Measurements from ENCODE around the gene L3MBTL4. TPM values are rescaled to one million over a fixed set of nuclear protein-coding genes. Genes with fewer than 3 reads are reported as not detected.
"Not testable (repeated sequence)": the region's sequence is repeated elsewhere in the genome, so short reads cannot be mapped to it uniquely, and the experiment has no call there.

L3MBTL4 gene
- total RNA-seq, 8 experiments from 2014 or later = 0.10 to 11.2 (median 0.95) TPM

DNA sequence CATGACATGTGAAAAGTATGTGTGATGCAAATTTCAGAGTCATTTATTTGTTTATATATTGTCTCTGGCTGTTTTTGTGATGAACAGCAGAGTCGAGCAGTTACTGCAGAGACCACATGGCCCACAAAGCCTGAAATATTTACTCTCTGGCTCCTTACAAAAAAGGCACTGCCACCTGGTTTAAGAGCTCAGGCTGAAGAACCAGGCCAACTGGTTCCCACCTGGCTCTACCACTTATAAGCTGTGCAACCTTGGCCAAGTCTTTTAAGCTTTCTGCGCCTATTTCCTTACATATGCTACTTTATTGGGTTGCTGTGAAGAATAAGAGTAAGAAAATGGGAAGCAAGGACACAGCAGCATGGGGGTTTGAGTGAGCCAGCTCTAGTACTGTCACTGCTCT lies 207.6 kb downstream of the L3MBTL4 start:
- ATAC-seq (replicated peaks in 6 of 8) = no peak
- WGBS, 10 experiments = 50 to 80% (median 67%) methylated on average over 1 to 2 of the region's 2 CpGs; no CpG with 5 or more reads in 5 of the 10 experiments
- in situ Hi-C loops (cut with MboI; ENCODE audit: low pct_unique_long_range_greater_than_20kb in 2 of 9, low sequenced_read_pairs in 9 of 9, unreplicated experiment in 9 of 9) = loop anchor here in 1 of 9 experiments (25.0 kb wide), 1 partner anchor 320 kb away; the partner anchor contains the start of gene TMEM200C
- H3K27ac ChIP-seq = no peak overlapping the region
- H3K4me1 ChIP-seq (replicated peaks in 1 of 2) = no peaks in the 10 kb centered on the region
- H3K4me3 ChIP-seq = no peak overlapping the region

- ATAC-seq (replicated peaks in 6 of 8) = no peak
- Histone ChIP-seq H3K4me3 (no peak overlapping the region), H3K27ac (no peak overlapping the region), H3K4me1 (replicated peaks in 1 of 2) (no peaks in the 10 kb centered on the region)
- in situ Hi-C loops (cut with MboI; ENCODE audit: low pct_unique_long_range_greater_than_20kb in 2 of 9, low sequenced_read_pairs in 9 of 9, unreplicated experiment in 9 of 9) = loop anchor here in 1 of 9 experiments (25.0 kb wide), 1 partner anchor 318 kb away; the partner anchor contains the start of gene TMEM200C
- 0 to 89% (median 60%) methylated on average over 1 to 2 of the region's 2 CpGs; no CpG with 5 or more reads in 1 of the 10 experiments for WGBS, 10 experiments
Measured at GRCh38 chr18:6205706-6206105, 209.0 kb downstream of the L3MBTL4 start.

DNA sequence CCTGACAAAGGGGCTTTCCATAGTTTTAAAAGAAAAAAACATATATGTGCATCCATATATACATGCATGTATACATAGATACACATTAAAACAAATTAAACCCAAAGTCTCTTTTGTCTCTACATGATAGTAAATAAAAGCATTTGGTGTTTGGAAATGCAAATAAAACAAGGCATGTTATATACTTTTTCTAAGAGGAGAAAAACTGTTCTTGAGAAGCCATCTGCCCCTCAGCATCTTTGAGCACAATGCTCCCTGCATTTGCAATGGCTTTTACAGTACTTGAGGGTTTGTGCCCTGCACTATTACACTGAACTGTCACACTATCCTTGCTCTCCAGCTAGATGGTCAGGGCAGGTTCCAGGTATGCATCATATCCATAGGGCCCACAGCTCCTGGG lies 210.2 kb downstream of the L3MBTL4 start:
- in situ Hi-C loops (cut with MboI; ENCODE audit: low pct_unique_long_range_greater_than_20kb in 2 of 9, low sequenced_read_pairs in 9 of 9, unreplicated experiment in 9 of 9) = loop anchor here in 1 of 9 experiments (25.0 kb wide), 1 partner anchor 317 kb away; the partner anchor contains the start of gene TMEM200C
- H3K4me1 ChIP-seq (replicated peaks in 1 of 2) = no peaks in the 10 kb centered on the region
- no peak overlapping the region for H3K4me3 ChIP-seq
- H3K27ac ChIP-seq = no peak overlapping the region
- ATAC-seq (replicated peaks in 6 of 8) = no peak

- H3K27ac ChIP-seq = no peak overlapping the region
- H3K4me1 ChIP-seq (replicated peaks in 1 of 2) = no peaks in the 10 kb centered on the region
- ATAC-seq (replicated peaks in 6 of 8) = no peak
- 73 to 100% methylated on average over 1 to 3 of the region's 3 CpGs; no CpG with 5 or more reads in 8 of the 10 experiments for WGBS, 10 experiments
- H3K4me3 ChIP-seq = no peak overlapping the region
- in situ Hi-C loops (cut with MboI; ENCODE audit: low pct_unique_long_range_greater_than_20kb in 2 of 9, low sequenced_read_pairs in 9 of 9, unreplicated experiment in 9 of 9) = loop anchor here in 1 of 9 experiments (25.0 kb wide), 1 partner anchor 316 kb away; the partner anchor contains the start of gene TMEM200C
Measured at GRCh38 chr18:6203791-6204190, 210.9 kb downstream of the L3MBTL4 start.

GRCh38 chr18:6202861-6203260 lies 211.8 kb downstream of the L3MBTL4 start:
- ATAC-seq (replicated peaks in 6 of 8) = no peak
- WGBS, 10 experiments = 11 to 41% (median 30%) methylated on average over 1 of the region's 1 CpG; no CpG with 5 or more reads in 7 of the 10 experiments
- Histone ChIP-seq H3K4me3 (no peak overlapping the region), H3K4me1 (replicated peaks in 1 of 2) (no peaks in the 10 kb centered on the region), H3K27ac (no peak overlapping the region)
- in situ Hi-C loops (cut with MboI; ENCODE audit: low pct_unique_long_range_greater_than_20kb in 2 of 9, low sequenced_read_pairs in 9 of 9, unreplicated experiment in 9 of 9) = loop anchor here in 1 of 9 experiments (25.0 kb wide), 1 partner anchor 316 kb away; the partner anchor contains the start of gene TMEM200C

DNA sequence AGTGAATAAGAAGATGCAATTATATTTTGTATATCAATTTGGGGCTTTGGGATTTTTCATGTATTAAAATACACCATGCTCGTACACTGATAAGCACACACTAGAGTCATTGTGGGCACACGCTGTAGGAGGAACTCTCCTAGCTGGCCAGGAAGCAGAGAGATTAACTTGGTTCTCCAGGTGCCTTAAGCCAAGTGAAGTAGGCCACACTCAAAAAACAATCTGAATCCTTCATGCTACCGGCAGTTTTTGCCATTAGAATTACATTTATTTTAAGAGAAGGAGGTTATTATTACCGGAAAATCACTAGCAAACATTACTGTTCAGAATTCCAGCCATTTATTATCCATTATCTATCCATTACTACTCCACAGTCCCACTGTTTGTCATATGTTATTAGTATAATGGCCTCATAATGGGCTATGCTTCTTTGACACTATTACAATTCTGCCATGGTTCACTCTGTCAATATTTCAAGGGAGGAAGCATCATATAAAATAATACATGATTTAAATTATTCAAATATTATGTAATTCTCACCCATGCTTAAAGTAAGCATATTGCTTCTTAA lies 214.4 kb downstream of the L3MBTL4 start:
- 5 to 97% (median 75%) methylated on average over 1 to 4 of the region's 4 CpGs; no CpG with 5 or more reads in 2 of the 10 experiments for WGBS, 10 experiments
- Histone ChIP-seq H3K4me3 (no peak overlapping the region), H3K4me1 (replicated peaks in 1 of 2) (no peaks in the 10 kb centered on the region), H3K27ac (no peak overlapping the region)
- peak in 5 of 8 experiments; percentile 28 to 88 (median 36) for ATAC-seq (replicated peaks in 6 of 8)
- in situ Hi-C loops (cut with MboI; ENCODE audit: low pct_unique_long_range_greater_than_20kb in 2 of 9, low sequenced_read_pairs in 9 of 9, unreplicated experiment in 9 of 9) = loop anchor here in 1 of 9 experiments (25.0 kb wide), 1 partner anchor 313 kb away; the partner anchor contains the start of gene TMEM200C

DNA sequence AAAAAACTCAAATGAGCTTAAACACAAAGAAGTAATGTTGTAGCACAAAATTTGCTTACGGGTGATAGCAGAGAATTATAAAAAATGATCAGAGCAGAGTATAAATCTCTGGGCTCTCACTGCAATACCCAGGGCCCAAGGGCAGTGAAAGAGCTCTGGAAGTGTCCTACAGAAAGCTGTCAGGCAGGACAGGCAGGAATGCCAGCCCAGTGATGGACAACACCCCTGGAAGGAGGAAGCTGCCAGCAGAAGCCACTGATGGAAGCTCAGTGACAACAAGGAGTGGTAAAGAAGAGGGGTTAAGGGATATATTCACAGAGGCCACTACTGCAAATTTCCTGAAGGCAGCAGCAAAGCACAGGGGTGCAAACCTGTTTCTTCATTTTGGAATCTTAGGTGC lies 214.9 kb downstream of the L3MBTL4 start:
- no peak overlapping the region for H3K4me3 ChIP-seq
- H3K27ac ChIP-seq = no peak overlapping the region
- ATAC-seq (replicated peaks in 6 of 8) = no peak
- WGBS, 10 experiments = 33 to 100% (median 83%) methylated on average over 1 of the region's 1 CpG; no CpG with 5 or more reads in 3 of the 10 experiments
- no peaks in the 10 kb centered on the region for H3K4me1 ChIP-seq (replicated peaks in 1 of 2)
- in situ Hi-C loops (cut with MboI; ENCODE audit: low pct_unique_long_range_greater_than_20kb in 2 of 9, low sequenced_read_pairs in 9 of 9, unreplicated experiment in 9 of 9) = loop anchor here in 1 of 9 experiments (25.0 kb wide), 1 partner anchor 312 kb away; the partner anchor contains the start of gene TMEM200C

- no peak overlapping the region for H3K27ac ChIP-seq
- WGBS, 10 experiments = 0 to 100% (median 83%) methylated on average over 1 of the region's 1 CpG; no CpG with 5 or more reads in 2 of the 10 experiments
- no peak overlapping the region for H3K4me3 ChIP-seq
- no peaks in the 10 kb centered on the region for H3K4me1 ChIP-seq (replicated peaks in 1 of 2)
- no peak for ATAC-seq (replicated peaks in 6 of 8)
- in situ Hi-C loops (cut with MboI; ENCODE audit: low pct_unique_long_range_greater_than_20kb in 2 of 9, low sequenced_read_pairs in 9 of 9, unreplicated experiment in 9 of 9) = no loop called here
Measured at GRCh38 chr18:6198585-6198984, 216.1 kb downstream of the L3MBTL4 start.

DNA sequence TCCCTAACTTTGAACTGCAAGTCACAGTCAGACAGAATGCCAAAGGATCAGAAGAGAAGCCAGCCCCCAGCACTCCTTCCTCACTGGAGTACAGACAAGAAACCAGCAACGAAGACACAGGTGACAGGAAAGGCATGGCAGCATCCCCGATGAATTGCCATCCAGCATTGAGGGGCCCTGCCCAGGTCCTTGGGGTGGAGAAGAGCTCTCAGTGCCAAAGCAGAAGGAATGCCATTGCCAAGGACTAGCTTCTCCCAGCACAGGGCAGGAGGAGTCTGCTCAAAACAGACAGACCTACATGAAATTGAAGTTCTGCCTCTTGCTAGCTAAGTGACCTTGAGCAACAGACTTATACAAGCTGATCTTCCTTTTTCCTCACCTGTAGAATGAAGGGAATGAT lies 220.1 kb downstream of the L3MBTL4 start:
- no peak for ATAC-seq (replicated peaks in 6 of 8)
- 30 to 100% (median 70%) methylated on average over 1 to 2 of the region's 2 CpGs; no CpG with 5 or more reads in 4 of the 10 experiments for WGBS, 10 experiments
- no peak overlapping the region for H3K4me3 ChIP-seq
- no peak overlapping the region for H3K27ac ChIP-seq
- in situ Hi-C loops (cut with MboI; ENCODE audit: low pct_unique_long_range_greater_than_20kb in 2 of 9, low sequenced_read_pairs in 9 of 9, unreplicated experiment in 9 of 9) = no loop called here
- no peaks in the 10 kb centered on the region for H3K4me1 ChIP-seq (replicated peaks in 1 of 2)

DNA sequence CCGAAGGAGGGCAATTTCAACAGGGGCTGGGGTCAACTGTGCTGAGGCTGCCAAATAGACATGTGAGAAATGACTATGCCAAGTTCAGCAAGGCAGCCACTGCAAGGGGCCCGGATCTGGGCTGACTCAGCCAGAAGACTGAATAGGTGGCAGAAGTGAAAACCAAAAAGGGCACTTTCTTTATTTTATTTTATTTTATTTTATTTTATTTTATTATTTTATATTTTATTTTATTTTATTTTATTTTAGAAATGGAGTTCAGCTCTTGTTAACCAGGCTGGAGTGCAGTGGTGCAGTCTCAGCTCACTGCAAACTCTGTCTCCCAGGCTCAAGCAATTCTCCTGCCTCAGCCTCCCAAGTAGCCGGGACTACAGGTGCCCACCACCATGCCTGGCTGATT lies 228.9 kb downstream of the L3MBTL4 start:
- H3K27ac ChIP-seq; ATAC-seq (replicated peaks in 6 of 8); H3K4me3 ChIP-seq; in situ Hi-C loops (cut with MboI; ENCODE audit: low pct_unique_long_range_greater_than_20kb in 2 of 9, low sequenced_read_pairs in 9 of 9, unreplicated experiment in 9 of 9); H3K4me1 ChIP-seq (replicated peaks in 1 of 2): not testable (repeated sequence)
- 46 to 100% (median 86%) methylated on average over 1 to 3 of the region's 3 CpGs; no CpG with 5 or more reads in 2 of the 10 experiments for WGBS, 10 experiments

DNA sequence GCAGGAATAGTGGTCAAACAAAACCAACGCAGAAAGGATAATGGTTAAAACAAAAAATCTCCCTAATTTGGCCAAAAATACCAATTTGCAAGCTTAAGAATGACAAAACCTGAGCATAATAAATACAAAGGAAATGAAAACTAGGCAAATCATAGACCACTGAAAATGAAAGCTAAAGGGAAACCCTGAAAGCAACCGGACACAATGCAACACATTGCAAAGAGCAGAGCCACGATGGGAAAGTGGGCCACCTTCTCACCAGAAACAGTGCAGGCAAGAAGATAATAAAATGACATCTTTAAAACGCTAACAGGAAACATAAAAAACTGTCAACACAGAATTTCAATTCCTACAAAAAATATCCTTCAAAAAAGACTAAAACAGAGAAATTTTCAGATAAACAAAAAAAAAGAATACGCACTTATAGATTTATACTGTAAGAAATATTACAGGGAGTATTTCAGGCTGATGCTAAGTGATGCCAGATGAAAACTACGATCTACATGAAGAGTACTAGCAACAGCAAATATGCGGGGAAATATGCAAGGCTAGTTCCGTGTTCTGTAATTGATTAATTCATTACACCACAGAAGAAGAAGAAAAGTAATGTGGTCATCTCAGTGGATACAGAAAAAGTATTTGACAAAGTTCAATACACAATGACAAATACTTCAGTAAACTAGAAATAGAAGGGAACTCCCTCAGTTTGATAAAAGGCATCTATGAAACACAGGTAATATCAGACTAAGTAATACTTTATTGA lies 239.5 kb downstream of the L3MBTL4 start:
- no peaks in the 10 kb centered on the region for H3K4me1 ChIP-seq (replicated peaks in 1 of 2)
- H3K27ac ChIP-seq = no peak overlapping the region
- ATAC-seq (replicated peaks in 6 of 8) = peak in 1 of 8 experiments; percentile 38
- in situ Hi-C loops (cut with MboI; ENCODE audit: low pct_unique_long_range_greater_than_20kb in 2 of 9, low sequenced_read_pairs in 9 of 9, unreplicated experiment in 9 of 9) = no loop called here
- WGBS, 10 experiments = 13 to 93% (median 84%) methylated on average over 5 to 8 of the region's 8 CpGs
- no peak overlapping the region for H3K4me3 ChIP-seq

DNA sequence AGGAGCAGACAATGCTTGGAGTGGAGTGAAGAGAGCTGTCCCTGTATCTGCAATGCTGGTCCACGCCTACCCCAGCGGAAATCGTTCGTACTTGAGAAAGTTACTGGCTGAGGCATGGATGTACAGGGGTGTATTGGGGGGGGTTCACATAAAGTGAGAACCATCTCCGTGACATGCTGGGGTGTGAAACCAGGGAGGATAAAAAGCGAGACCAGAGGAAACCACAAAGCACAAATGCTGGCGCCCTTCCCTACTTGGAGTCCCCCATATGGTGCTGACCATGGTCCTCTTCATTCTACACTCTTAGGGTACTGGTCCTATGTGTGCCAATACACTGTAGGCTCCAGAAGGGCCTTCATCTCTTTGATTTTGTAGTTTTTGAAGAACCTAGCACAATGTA lies 244.1 kb downstream of the L3MBTL4 start:
- WGBS, 10 experiments = 92 to 100% (median 98%) methylated on average over 1 to 5 of the region's 7 CpGs; no CpG with 5 or more reads in 6 of the 10 experiments

DNA sequence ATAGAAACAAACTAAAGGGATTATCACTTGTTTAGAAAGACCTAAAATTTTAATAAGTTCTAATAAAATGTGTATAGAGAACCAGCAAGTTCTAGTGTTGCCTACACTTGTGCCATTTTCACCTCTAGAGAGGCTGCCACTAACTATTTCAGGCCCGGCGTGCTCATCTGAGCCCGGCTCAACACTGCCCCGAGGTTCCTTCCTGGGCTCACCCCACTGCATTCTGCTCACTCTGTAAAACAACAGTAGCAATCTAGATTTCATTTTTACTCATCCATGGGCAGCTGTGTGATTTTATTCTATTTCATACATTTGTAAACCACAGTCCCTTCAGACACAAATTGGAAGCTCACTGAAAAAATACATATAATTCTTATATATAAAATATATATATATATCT lies 253.2 kb downstream of the L3MBTL4 start:
- no peak overlapping the region for H3K4me3 ChIP-seq
- 24 to 90% (median 84%) methylated on average over 2 to 4 of the region's 4 CpGs; no CpG with 5 or more reads in 4 of the 10 experiments for WGBS, 10 experiments
- no peaks in the 10 kb centered on the region for H3K4me1 ChIP-seq (replicated peaks in 1 of 2)
- H3K27ac ChIP-seq = no peak overlapping the region
- ATAC-seq (replicated peaks in 6 of 8) = no peak
- in situ Hi-C loops (cut with MboI; ENCODE audit: low pct_unique_long_range_greater_than_20kb in 2 of 9, low sequenced_read_pairs in 9 of 9, unreplicated experiment in 9 of 9) = no loop called here

More for the DNA sequence above, 244.1 kb downstream of the L3MBTL4 start:
- in situ Hi-C loops (cut with MboI; ENCODE audit: low pct_unique_long_range_greater_than_20kb in 2 of 9, low sequenced_read_pairs in 9 of 9, unreplicated experiment in 9 of 9) = no loop called here
- ATAC-seq (replicated peaks in 6 of 8) = no peak
- H3K4me1 ChIP-seq (replicated peaks in 1 of 2) = no peaks in the 10 kb centered on the region
- H3K27ac ChIP-seq = no peak overlapping the region
- no peak overlapping the region for H3K4me3 ChIP-seq

Data from motor neuron (in vitro differentiated cells).